Spleen (tissue), 11 donors: ENCODE data around the gene GPATCH11. TPM values are rescaled to one million over a fixed set of nuclear protein-coding genes. Genes with fewer than 3 reads are reported as not detected.

ENCODE experiments used
- DNase-seq: peaks from one replicate; pipeline ENCODE4 v3.0.0-alpha.2; 2020
- H3K27ac ChIP-seq, 8 donors: fragments of 200-600 bp; sonication (generic) in 7 of 8; 1 replicate in 4 of 8; 2 replicates in 4 of 8; pipeline versions ENCODE4 v1.5.0 to v1.8.0; 2016 to 2021; ENCODE audit warnings: inconsistent platforms in 4 of 8, mild to moderate bottlenecking in 4 of 8, moderate library complexity in 1 of 8
- H3K27me3 ChIP-seq, 7 donors: fragments of 200-600 bp; sonication (generic) in 6 of 7; replicated peaks in 1 of 7; 1 replicate in 4 of 7; 2 replicates in 3 of 7; pipeline versions ENCODE4 v1.5.0 to v1.8.0; 2016 to 2021; ENCODE audit warnings: inconsistent platforms in 3 of 7, mild to moderate bottlenecking in 1 of 7
- H3K36me3 ChIP-seq, 6 donors: fragments of 200-600 bp; sonication (generic) in 5 of 6; 1 replicate in 4 of 6; 2 replicates in 2 of 6; pipeline versions ENCODE4 v1.5.0 to v1.8.0; 2016 to 2021; ENCODE audit warnings: inconsistent platforms in 2 of 6
- H3K4me1 ChIP-seq, 6 donors: fragments of 200-600 bp; sonication (generic) in 5 of 6; 1 replicate in 3 of 6; 2 replicates in 3 of 6; pipeline versions ENCODE4 v1.5.0 to v1.8.0; 2016 to 2021; ENCODE audit warnings: inconsistent platforms in 3 of 6
- H3K4me3 ChIP-seq, 8 donors: fragments of 200-600 bp; sonication (generic) in 7 of 8; 1 replicate in 4 of 8; 2 replicates in 4 of 8; pipeline versions ENCODE4 v1.5.0 to v1.8.0; 2016 to 2021; ENCODE audit warnings: inconsistent platforms in 4 of 8, mild to moderate bottlenecking in 4 of 8, moderate library complexity in 2 of 8
- H3K9me3 ChIP-seq, 8 donors: fragments of 200-600 bp; sonication (generic) in 7 of 8; 1 replicate in 4 of 8; 2 replicates in 4 of 8; pipeline versions ENCODE4 v1.5.0 to v1.8.0; 2016 to 2021; ENCODE audit warnings: inconsistent platforms in 4 of 8
- POLR2A ChIP-seq, 3 donors: fragments of 450-650 bp; IDR thresholded peaks; one replicate each; pipeline ENCODE4 v1.5.1; 2017; ENCODE audit warnings: antibody characterized with exemption in 3 of 3, mild to moderate bottlenecking in 1 of 3
- POLR2AphosphoS5 ChIP-seq, 3 donors: sonication (generic); formaldehyde crosslinking; IDR thresholded peaks; one replicate each; pipeline ENCODE4 v1.5.1; 2017; ENCODE audit warnings: antibody characterized with exemption in 3 of 3
- WGBS, 5 donors: extraction: QIAGEN DNeasy Blood & Tissue Kit in 3 of 5; methylation state at CpG; one replicate each; pipeline versions ENCODE4 v1.1.5 to v1.1.7; 2013 to 2018; 5-methylcytosine and 5-hydroxymethylcytosine counted together
- intact Hi-C: fragments of 100-400 bp; cut with DNase I; formaldehyde crosslinking; loops from one replicate; pipeline ENCODE4 v1.15.0; 2023; ENCODE audit warnings: low total_unique reads
- polyA plus RNA-seq, 3 donors: library from polyadenylated mRNA; stranded (reverse); fragments of 200-250 nt; gene quantifications; one replicate each; pipeline ENCODE4 v1.2.1, GENCODE V29; 2013
- total RNA-seq, 7 donors: library from RNA; depleted of rRNA in 3 of 7; stranded (reverse); fragments of >200 nt in 3 of 7; fragmentation: NEBNext Ultra II Directional in 4 of 7; extraction: Animal tissue kit (Norgen Biotek cat#: 25700) in 4 of 7; gene quantifications; one replicate each; pipeline versions ENCODE4 v1.1.0 to v1.2.1, GENCODE V29; 2016 to 2021
- TF ChIP-seq, protein P1 (sequence below), 11 experiments: fragments of 200-600 bp in 7 of 11; fragments of 450-650 bp in 4 of 11; sonication (generic) in 4 of 11; IDR thresholded peaks in 8 of 11; conservative IDR thresholded peaks in 3 of 11; 1 replicate in 7 of 11; 2 replicates in 4 of 11; pipeline versions ENCODE4 v1.4.0 to v1.8.0; 2016 to 2021; ENCODE audit warnings: antibody characterized with exemption in 11 of 11, inconsistent platforms in 4 of 11, mild to moderate bottlenecking in 1 of 11
- donor health status: healthy with polysubstance abuse.
- donor health status: DM: no; HTN: no; CAD: no; lungs with moderate emphysema.
- donor health status: DM: no; HTN: no; CAD: no.
- donor health status: Bipolar disorder and iron deficiency.
- donor health status: healthy.
- donor health status: DM: no; HTN: no; CAD: no.
- donor health status: DM: yes; HTN: yes; CAD: no.

The GPATCH11 gene
- total and polyA plus RNA-seq, 10 donors: 4.9 to 17.2 (median 12.1) TPM

GRCh38 chr2:37102588-37102987 lies 18.3 kb downstream of the GPATCH11 start:
- intact Hi-C loops: no loop called here
- peaks cover 0 to 100% (median 51%) of the 10 kb centered on the region in 6 donors for H3K36me3 ChIP-seq

GRCh38 chr2:37104178-37104577 lies 19.9 kb downstream of the GPATCH11 start:
- Histone ChIP-seq H3K36me3 (peaks cover 0 to 100% (median 67%) of the 10 kb centered on the region in 6 donors), H3K9me3 (no peaks in the 10 kb centered on the region), H3K4me3 (no peak overlapping the region), H3K27me3 (no peaks in the 10 kb centered on the region), H3K4me1 (no peaks in the 10 kb centered on the region), H3K27ac (no peak overlapping the region)
- intact Hi-C loops: no loop called here
- DNase-seq: no peak
- no peak for TF ChIP-seq POLR2AphosphoS5 (IDR thresholded peaks at IDR 0.05)
- TF ChIP-seq, protein P1, sequence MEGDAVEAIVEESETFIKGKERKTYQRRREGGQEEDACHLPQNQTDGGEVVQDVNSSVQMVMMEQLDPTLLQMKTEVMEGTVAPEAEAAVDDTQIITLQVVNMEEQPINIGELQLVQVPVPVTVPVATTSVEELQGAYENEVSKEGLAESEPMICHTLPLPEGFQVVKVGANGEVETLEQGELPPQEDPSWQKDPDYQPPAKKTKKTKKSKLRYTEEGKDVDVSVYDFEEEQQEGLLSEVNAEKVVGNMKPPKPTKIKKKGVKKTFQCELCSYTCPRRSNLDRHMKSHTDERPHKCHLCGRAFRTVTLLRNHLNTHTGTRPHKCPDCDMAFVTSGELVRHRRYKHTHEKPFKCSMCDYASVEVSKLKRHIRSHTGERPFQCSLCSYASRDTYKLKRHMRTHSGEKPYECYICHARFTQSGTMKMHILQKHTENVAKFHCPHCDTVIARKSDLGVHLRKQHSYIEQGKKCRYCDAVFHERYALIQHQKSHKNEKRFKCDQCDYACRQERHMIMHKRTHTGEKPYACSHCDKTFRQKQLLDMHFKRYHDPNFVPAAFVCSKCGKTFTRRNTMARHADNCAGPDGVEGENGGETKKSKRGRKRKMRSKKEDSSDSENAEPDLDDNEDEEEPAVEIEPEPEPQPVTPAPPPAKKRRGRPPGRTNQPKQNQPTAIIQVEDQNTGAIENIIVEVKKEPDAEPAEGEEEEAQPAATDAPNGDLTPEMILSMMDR (IDR thresholded peaks at IDR 0.05 in 8 of 11, conservative IDR thresholded peaks at IDR 0.05 in 3 of 11): no peak
- no peak for TF ChIP-seq POLR2A (IDR thresholded peaks at IDR 0.05)
- WGBS, 5 donors: 93 to 99% (median 99%) methylated on average over 2 of the region's 2 CpGs

More at GRCh38 chr2:37102588-37102987, 18.3 kb downstream of the GPATCH11 start:
- Histone ChIP-seq H3K27ac (no peak overlapping the region), H3K4me3 (no peak overlapping the region), H3K9me3 (no peaks in the 10 kb centered on the region), H3K27me3 (no peaks in the 10 kb centered on the region), H3K4me1 (no peaks in the 10 kb centered on the region)
- TF ChIP-seq POLR2A (IDR thresholded peaks at IDR 0.05): no peak
- TF ChIP-seq, protein P1 (IDR thresholded peaks at IDR 0.05 in 8 of 11, conservative IDR thresholded peaks at IDR 0.05 in 3 of 11): no peak
- no peak for TF ChIP-seq POLR2AphosphoS5 (IDR thresholded peaks at IDR 0.05)
- 90 to 97% (median 95%) methylated on average over 3 of the region's 3 CpGs for WGBS, 5 donors
- DNase-seq: no peak

DNA sequence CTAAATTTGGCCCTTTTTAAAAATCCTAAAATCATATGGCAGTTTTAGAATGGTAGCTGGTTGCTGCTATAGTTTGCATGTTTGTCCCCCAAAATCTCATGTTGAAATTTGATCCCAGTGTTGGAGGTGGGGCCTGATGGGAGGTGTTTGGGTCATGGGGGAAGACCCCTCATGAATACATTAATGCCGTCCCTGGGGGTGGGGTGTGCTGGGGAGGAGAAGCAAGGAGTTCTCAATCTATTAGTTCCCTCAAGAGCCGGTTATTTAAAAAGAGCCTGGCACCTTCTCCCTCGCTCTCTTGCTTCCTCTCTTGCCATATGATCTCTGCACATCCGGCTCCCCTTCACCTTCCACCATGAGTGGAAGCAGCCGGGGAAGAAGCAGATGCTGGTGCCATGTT lies 20.8 kb downstream of the GPATCH11 start:
- Histone ChIP-seq H3K9me3 (no peaks in the 10 kb centered on the region), H3K27ac (no peak overlapping the region), H3K4me1 (no peaks in the 10 kb centered on the region), H3K27me3 (no peaks in the 10 kb centered on the region), H3K4me3 (no peak overlapping the region), H3K36me3 (peaks cover 0 to 100% (median 71%) of the 10 kb centered on the region in 6 donors)
- TF ChIP-seq POLR2A (IDR thresholded peaks at IDR 0.05) (no peak), POLR2AphosphoS5 (IDR thresholded peaks at IDR 0.05) (no peak)
- TF ChIP-seq, protein P1 (IDR thresholded peaks at IDR 0.05 in 8 of 11, conservative IDR thresholded peaks at IDR 0.05 in 3 of 11): no peak
- DNase-seq: no peak
- WGBS, 5 donors: 84 to 97% (median 93%) methylated on average over 5 of the region's 5 CpGs
- intact Hi-C loops: no loop called here

- no peaks in the 10 kb centered on the region for H3K4me1 ChIP-seq
- 93 to 96% (median 95%) methylated on average over 4 of the region's 4 CpGs for WGBS, 5 donors
- H3K4me3 ChIP-seq: no peak overlapping the region
- intact Hi-C loops: no loop called here
- H3K9me3 ChIP-seq: no peaks in the 10 kb centered on the region
- H3K27ac ChIP-seq: no peak overlapping the region
- H3K36me3 ChIP-seq: peaks cover 0 to 100% (median 72%) of the 10 kb centered on the region in 6 donors
- no peaks in the 10 kb centered on the region for H3K27me3 ChIP-seq
- DNase-seq: no peak
- no peak for TF ChIP-seq POLR2AphosphoS5 (IDR thresholded peaks at IDR 0.05)
- no peak for TF ChIP-seq POLR2A (IDR thresholded peaks at IDR 0.05)
- TF ChIP-seq, protein P1 (IDR thresholded peaks at IDR 0.05 in 8 of 11, conservative IDR thresholded peaks at IDR 0.05 in 3 of 11): no peak
Observed at GRCh38 chr2:37109523-37109922, 25.2 kb downstream of the GPATCH11 start.
